HepG2 (cell line): Measurements from ENCODE around the gene EMILIN1. TPM values are rescaled to one million over a fixed set of nuclear protein-coding genes. Genes with fewer than 3 reads are reported as not detected.

Experiments used
- AGO1 ChIP-seq: fragments of 200-400 bp; formaldehyde crosslinking; IDR thresholded peaks from 2 replicates; pipeline ENCODE4 v1.6.1; 2017; ENCODE audit warnings: mild to moderate bottlenecking, low read depth, low read length, moderate library complexity; ENCODE audit not compliant: poor library complexity, severe bottlenecking
- ARID5B ChIP-seq: IDR thresholded peaks from 2 replicates; pipeline ENCODE4 v1.4.0; 2020; ENCODE audit warnings: mild to moderate bottlenecking, missing genetic modification reagents
- E2F5 ChIP-seq: sonication (generic); formaldehyde crosslinking; conservative IDR thresholded peaks from 2 replicates; pipeline ENCODE4 v1.4.0; 2020; ENCODE audit warnings: missing genetic modification reagents
- ETV6 ChIP-seq: sonication (generic); formaldehyde crosslinking; conservative IDR thresholded peaks from 2 replicates; pipeline ENCODE4 v1.4.0; 2020; ENCODE audit warnings: missing genetic modification reagents
- HNRNPL ChIP-seq: fragments of 200-400 bp; formaldehyde crosslinking; IDR thresholded peaks from 2 replicates; pipeline ENCODE4 v1.6.1; 2017; ENCODE audit warnings: mild to moderate bottlenecking, low read depth, low read length
- IRF9 ChIP-seq: sonication (generic); formaldehyde crosslinking; IDR thresholded peaks from 2 replicates; pipeline ENCODE4 v1.8.0; 2022; ENCODE audit warnings: missing genetic modification reagents, mild to moderate bottlenecking, borderline replicate concordance
- KLF11 ChIP-seq: IDR thresholded peaks from 2 replicates; pipeline ENCODE4 v1.6.1; 2016; ENCODE audit warnings: missing compliant biosample characterization
- NFYB ChIP-seq: sonication (generic); formaldehyde crosslinking; IDR thresholded peaks from 2 replicates; pipeline ENCODE4 v1.4.0; 2020; ENCODE audit warnings: missing genetic modification reagents
- TRAFD1 ChIP-seq: sonication (generic); formaldehyde crosslinking; IDR thresholded peaks from 2 replicates; pipeline ENCODE4 v1.5.1; 2020; ENCODE audit warnings: missing genetic modification reagents, mild to moderate bottlenecking, borderline replicate concordance
- TSC22D2 ChIP-seq: sonication (generic); formaldehyde crosslinking; IDR thresholded peaks from 2 replicates; pipeline ENCODE4 v1.5.1; 2020; ENCODE audit warnings: missing genetic modification reagents, mild to moderate bottlenecking, borderline replicate concordance
- ZNF225 ChIP-seq: sonication (generic); formaldehyde crosslinking; IDR thresholded peaks from 2 replicates; pipeline ENCODE4 v1.4.0; 2020; ENCODE audit warnings: mild to moderate bottlenecking, missing genetic modification reagents
- ZNF253 ChIP-seq: sonication (generic); formaldehyde crosslinking; IDR thresholded peaks from 2 replicates; pipeline ENCODE4 v1.8.0; 2022; ENCODE audit warnings: mild to moderate bottlenecking, missing genetic modification reagents, borderline replicate concordance
- ZNF619 ChIP-seq: sonication (generic); formaldehyde crosslinking; IDR thresholded peaks from 2 replicates; pipeline ENCODE4 v1.4.0; 2020; ENCODE audit warnings: mild to moderate bottlenecking, missing genetic modification reagents
- ZNF883 ChIP-seq: sonication (generic); formaldehyde crosslinking; IDR thresholded peaks from 2 replicates; pipeline ENCODE4 v1.5.1; 2020; ENCODE audit warnings: mild to moderate bottlenecking, missing genetic modification reagents; ENCODE audit errors: not compliant biosample characterization
- polyA plus RNA-seq, 8 experiments: library from polyadenylated mRNA; depleted of rRNA in 3 of 8; stranded (reverse) in 7 of 8; unstranded in 1 of 8; fragments of >200 nt; fragmentation: Illumina TruSeq in 4 of 8; extraction: Trizol in 4 of 8; gene quantifications; 2 replicates each; pipeline versions ENCODE4 v1.2.1 to v1.2.3, GENCODE V29; 2011 to 2016; ENCODE audit warnings: low read depth in 4 of 8, missing spikeins in 1 of 8, mixed read lengths in 1 of 8; ENCODE audit not compliant: insufficient read depth in 1 of 8
- total RNA-seq, 5 experiments: library from RNA; depleted of rRNA; stranded (reverse); fragments of >200 nt; fragmentation: Illumina TruSeq; extraction: Trizol; gene quantifications; 2 replicates each; pipeline ENCODE4 v1.2.3, GENCODE V29; 2016; ENCODE audit warnings: low read depth in 1 of 5
- TF ChIP-seq, protein P1 (sequence below): sonication (generic); formaldehyde crosslinking; IDR thresholded peaks from 2 replicates; pipeline ENCODE4 v1.4.0; 2020; ENCODE audit warnings: missing genetic modification reagents

Gene EMILIN1
- total and polyA plus RNA-seq, 2 of the 13 experiments (the other 11 are each of a cell fraction or from before 2014, with no cell fraction given): 8.1 to 9.7 TPM

DNA sequence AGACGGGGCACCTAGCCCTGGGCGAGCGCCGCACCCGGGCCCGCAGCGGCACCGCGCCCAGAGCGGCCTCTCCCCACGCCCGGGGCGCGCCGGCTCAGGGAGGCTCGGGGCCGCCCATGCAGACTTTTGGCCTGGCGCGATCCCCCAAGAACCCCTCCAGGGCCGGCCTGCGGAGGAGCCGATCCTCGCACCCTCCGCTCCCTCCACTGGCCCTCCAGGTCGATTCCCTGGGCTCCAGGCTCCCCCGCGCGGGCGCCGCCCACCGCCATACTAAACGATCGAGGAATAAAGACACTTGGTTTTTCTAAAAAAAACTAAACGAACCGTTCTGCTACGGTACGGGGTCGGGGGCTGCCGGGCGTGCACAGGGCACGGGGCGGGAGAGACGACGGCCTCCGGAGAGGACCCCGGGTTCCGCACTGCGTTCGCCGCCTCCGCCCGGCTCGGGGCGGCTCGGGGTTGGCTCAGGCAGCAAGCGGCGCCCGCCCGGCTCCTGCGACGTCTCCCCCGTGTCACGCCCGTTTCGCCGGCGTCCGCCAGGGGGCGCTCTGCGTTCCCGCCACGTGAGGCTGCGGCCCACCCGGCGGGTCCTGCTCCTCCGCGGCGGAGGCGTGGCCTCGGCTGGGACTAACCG, 7.8 kb downstream of the EMILIN1 start (continued):
- no peak for TF ChIP-seq TRAFD1 (CRISPR knock-in tag)
- peak; percentile 91; the same call in 1 of the 2 replicates for TF ChIP-seq TSC22D2 (CRISPR knock-in tag)
- peak; percentile 43; the same call in 1 of the 2 replicates for TF ChIP-seq KLF11 (CRISPR knock-in tag)
- TF ChIP-seq ZNF253 (CRISPR knock-in tag): peak; percentile 43; the same call in 1 of the 2 replicates
- no peak for TF ChIP-seq ZNF619 (CRISPR knock-in tag)
- no peak for TF ChIP-seq HNRNPL
- peak; percentile 98 for TF ChIP-seq E2F5 (CRISPR knock-in tag)
- TF ChIP-seq, protein P1, sequence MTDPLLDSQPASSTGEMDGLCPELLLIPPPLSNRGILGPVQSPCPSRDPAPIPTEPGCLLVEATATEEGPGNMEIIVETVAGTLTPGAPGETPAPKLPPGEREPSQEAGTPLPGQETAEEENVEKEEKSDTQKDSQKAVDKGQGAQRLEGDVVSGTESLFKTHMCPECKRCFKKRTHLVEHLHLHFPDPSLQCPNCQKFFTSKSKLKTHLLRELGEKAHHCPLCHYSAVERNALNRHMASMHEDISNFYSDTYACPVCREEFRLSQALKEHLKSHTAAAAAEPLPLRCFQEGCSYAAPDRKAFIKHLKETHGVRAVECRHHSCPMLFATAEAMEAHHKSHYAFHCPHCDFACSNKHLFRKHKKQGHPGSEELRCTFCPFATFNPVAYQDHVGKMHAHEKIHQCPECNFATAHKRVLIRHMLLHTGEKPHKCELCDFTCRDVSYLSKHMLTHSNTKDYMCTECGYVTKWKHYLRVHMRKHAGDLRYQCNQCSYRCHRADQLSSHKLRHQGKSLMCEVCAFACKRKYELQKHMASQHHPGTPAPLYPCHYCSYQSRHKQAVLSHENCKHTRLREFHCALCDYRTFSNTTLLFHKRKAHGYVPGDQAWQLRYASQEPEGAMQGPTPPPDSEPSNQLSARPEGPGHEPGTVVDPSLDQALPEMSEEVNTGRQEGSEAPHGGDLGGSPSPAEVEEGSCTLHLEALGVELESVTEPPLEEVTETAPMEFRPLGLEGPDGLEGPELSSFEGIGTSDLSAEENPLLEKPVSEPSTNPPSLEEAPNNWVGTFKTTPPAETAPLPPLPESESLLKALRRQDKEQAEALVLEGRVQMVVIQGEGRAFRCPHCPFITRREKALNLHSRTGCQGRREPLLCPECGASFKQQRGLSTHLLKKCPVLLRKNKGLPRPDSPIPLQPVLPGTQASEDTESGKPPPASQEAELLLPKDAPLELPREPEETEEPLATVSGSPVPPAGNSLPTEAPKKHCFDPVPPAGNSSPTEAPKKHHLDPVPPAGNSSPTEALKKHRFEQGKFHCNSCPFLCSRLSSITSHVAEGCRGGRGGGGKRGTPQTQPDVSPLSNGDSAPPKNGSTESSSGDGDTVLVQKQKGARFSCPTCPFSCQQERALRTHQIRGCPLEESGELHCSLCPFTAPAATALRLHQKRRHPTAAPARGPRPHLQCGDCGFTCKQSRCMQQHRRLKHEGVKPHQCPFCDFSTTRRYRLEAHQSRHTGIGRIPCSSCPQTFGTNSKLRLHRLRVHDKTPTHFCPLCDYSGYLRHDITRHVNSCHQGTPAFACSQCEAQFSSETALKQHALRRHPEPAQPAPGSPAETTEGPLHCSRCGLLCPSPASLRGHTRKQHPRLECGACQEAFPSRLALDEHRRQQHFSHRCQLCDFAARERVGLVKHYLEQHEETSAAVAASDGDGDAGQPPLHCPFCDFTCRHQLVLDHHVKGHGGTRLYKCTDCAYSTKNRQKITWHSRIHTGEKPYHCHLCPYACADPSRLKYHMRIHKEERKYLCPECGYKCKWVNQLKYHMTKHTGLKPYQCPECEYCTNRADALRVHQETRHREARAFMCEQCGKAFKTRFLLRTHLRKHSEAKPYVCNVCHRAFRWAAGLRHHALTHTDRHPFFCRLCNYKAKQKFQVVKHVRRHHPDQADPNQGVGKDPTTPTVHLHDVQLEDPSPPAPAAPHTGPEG (CRISPR knock-in tag): peak; percentile 84
- TF ChIP-seq ZNF883 (CRISPR knock-in tag): peak; percentile 34
- peak; percentile 87 for TF ChIP-seq ETV6 (CRISPR knock-in tag)
- no peak for TF ChIP-seq AGO1
- TF ChIP-seq ZNF225 (CRISPR knock-in tag): no peak
- TF ChIP-seq IRF9 (CRISPR knock-in tag): no peak
- peak; percentile 62 for TF ChIP-seq ARID5B (CRISPR knock-in tag)
- peak; percentile 40; the same call in 1 of the 2 replicates for TF ChIP-seq NFYB
